ENCODE results near the gene DIP2A. TPM values are rescaled to one million over a fixed set of nuclear protein-coding genes. Genes with fewer than 3 reads are reported as not detected.

Gene DIP2A
- total and polyA plus RNA-seq, 2 donors = 11.9 to 53.1 TPM

Other genes with a start within 250 kb of the DIP2A start
- 15.4 TPM for gene LSS, start 230.1 kb upstream of the DIP2A start, total RNA-seq
- gene LSS, start 230.1 kb upstream of the DIP2A start, polyA plus RNA-seq = 14.9 TPM
- gene MCM3AP, start 173.3 kb upstream of the DIP2A start, total RNA-seq = 38.1 TPM
- gene MCM3AP, start 173.3 kb upstream of the DIP2A start, polyA plus RNA-seq = 80.4 TPM
- 17.2 TPM for gene YBEY, start 172.5 kb upstream of the DIP2A start, total RNA-seq
- gene YBEY, start 172.5 kb upstream of the DIP2A start, polyA plus RNA-seq = 27.8 TPM
- 7.3 TPM for gene C21orf58, start 135.0 kb upstream of the DIP2A start, total RNA-seq
- 3.4 TPM for gene C21orf58, start 135.0 kb upstream of the DIP2A start, polyA plus RNA-seq
- gene PCNT, start 134.7 kb upstream of the DIP2A start, total RNA-seq = 20.7 TPM
- 16.7 TPM for gene PCNT, start 134.7 kb upstream of the DIP2A start, polyA plus RNA-seq
- gene S100B, start 146.2 kb downstream of the DIP2A start, total RNA-seq = 36.5 TPM
- 46.3 TPM for gene S100B, start 146.2 kb downstream of the DIP2A start, polyA plus RNA-seq
- 83.9 TPM for gene PRMT2, start 176.8 kb downstream of the DIP2A start, total RNA-seq
- 98.8 TPM for gene PRMT2, start 176.8 kb downstream of the DIP2A start, polyA plus RNA-seq